Calu3 (cell line): ENCODE data around the gene STX18. TPM values are rescaled to one million over a fixed set of nuclear protein-coding genes. Genes with fewer than 3 reads are reported as not detected.

Experiments
- BruUV-seq: library from RNA; stranded (reverse); fragments of 400-500 nt; replicated peaks from 2 replicates; lab custom pipeline; 2021; lab: Mats Ljungman, UMichigan
- CTCF ChIA-PET: fragments of 300-600 bp; sonication (Branson Sonifier 250); formaldehyde crosslinking; loops from one replicate; lab custom pipeline; 2022; ENCODE audit warnings: antibody characterized with exemption; lab: Charles Lee
- DNase-seq: peaks from one replicate; pipeline ENCODE4 v3.0.0; 2022
- H3K27ac Mint-ChIP-seq: one replicate; pipeline ENCODE4 v1.8.0; 2022; ENCODE audit warnings: mixed read lengths; ENCODE audit not compliant: unreplicated experiment
- H3K27me3 Mint-ChIP-seq: one replicate; pipeline ENCODE4 v1.8.0; 2022; ENCODE audit warnings: mixed read lengths; ENCODE audit not compliant: unreplicated experiment
- H3K36me3 Mint-ChIP-seq: one replicate; pipeline ENCODE4 v1.8.0; 2022; ENCODE audit warnings: mild to moderate bottlenecking, moderate library complexity, mixed read lengths; ENCODE audit not compliant: insufficient read depth, unreplicated experiment
- H3K4me1 Mint-ChIP-seq: one replicate; pipeline ENCODE4 v1.8.0; 2022; ENCODE audit warnings: mild to moderate bottlenecking, low read depth, mixed read lengths; ENCODE audit not compliant: unreplicated experiment
- H3K4me3 Mint-ChIP-seq: one replicate; pipeline ENCODE4 v1.8.0; 2022; ENCODE audit warnings: mild to moderate bottlenecking, low read depth, moderate library complexity, mixed read lengths; ENCODE audit not compliant: unreplicated experiment
- H3K9me3 Mint-ChIP-seq: one replicate; pipeline ENCODE4 v1.8.0; 2022; ENCODE audit warnings: low read depth, mixed read lengths; ENCODE audit not compliant: unreplicated experiment
- intact Hi-C: fragments of 100-400 bp; cut with micrococcal nuclease; formaldehyde crosslinking; loops from one replicate; pipeline ENCODE4 v1.10.0; 2022; ENCODE audit not compliant: unreplicated experiment
- total RNA-seq: library from RNA; stranded (reverse); gene quantifications from 2 replicates; pipeline ENCODE4 v1.2.3, GENCODE V29; 2022
- TF ChIP-seq, protein P1 (sequence below): fragments of 200-600 bp; IDR thresholded peaks from one replicate; pipeline ENCODE4 v1.8.0; 2022; ENCODE audit warnings: antibody characterized with exemption; ENCODE audit not compliant: unreplicated experiment

Gene STX18
- total RNA-seq, 1 experiment from 2014 or later: 27.3 TPM

- Mint-ChIP-seq H3K4me1 (no peaks in the 10 kb centered on the region), H3K4me3 (no peak overlapping the region), H3K9me3 (no peaks in the 10 kb centered on the region), H3K27ac (no peak overlapping the region), H3K27me3 (no peaks in the 10 kb centered on the region), H3K36me3 (peaks cover 4% of the 10 kb centered on the region)
- CTCF ChIA-PET: no interaction called here
- BruUV-seq: no TSS peak
- DNase-seq: no peak
- intact Hi-C loops: no loop called here
- TF ChIP-seq, protein P1, sequence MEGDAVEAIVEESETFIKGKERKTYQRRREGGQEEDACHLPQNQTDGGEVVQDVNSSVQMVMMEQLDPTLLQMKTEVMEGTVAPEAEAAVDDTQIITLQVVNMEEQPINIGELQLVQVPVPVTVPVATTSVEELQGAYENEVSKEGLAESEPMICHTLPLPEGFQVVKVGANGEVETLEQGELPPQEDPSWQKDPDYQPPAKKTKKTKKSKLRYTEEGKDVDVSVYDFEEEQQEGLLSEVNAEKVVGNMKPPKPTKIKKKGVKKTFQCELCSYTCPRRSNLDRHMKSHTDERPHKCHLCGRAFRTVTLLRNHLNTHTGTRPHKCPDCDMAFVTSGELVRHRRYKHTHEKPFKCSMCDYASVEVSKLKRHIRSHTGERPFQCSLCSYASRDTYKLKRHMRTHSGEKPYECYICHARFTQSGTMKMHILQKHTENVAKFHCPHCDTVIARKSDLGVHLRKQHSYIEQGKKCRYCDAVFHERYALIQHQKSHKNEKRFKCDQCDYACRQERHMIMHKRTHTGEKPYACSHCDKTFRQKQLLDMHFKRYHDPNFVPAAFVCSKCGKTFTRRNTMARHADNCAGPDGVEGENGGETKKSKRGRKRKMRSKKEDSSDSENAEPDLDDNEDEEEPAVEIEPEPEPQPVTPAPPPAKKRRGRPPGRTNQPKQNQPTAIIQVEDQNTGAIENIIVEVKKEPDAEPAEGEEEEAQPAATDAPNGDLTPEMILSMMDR: no peak
Observed at GRCh38 chr4:4534515-4535145, 7.2 kb downstream of the STX18 start.

- CTCF ChIA-PET: no interaction called here
- no TSS peak for BruUV-seq
Observed at GRCh38 chr4:4533461-4534169, 8.2 kb downstream of the STX18 start.

DNA sequence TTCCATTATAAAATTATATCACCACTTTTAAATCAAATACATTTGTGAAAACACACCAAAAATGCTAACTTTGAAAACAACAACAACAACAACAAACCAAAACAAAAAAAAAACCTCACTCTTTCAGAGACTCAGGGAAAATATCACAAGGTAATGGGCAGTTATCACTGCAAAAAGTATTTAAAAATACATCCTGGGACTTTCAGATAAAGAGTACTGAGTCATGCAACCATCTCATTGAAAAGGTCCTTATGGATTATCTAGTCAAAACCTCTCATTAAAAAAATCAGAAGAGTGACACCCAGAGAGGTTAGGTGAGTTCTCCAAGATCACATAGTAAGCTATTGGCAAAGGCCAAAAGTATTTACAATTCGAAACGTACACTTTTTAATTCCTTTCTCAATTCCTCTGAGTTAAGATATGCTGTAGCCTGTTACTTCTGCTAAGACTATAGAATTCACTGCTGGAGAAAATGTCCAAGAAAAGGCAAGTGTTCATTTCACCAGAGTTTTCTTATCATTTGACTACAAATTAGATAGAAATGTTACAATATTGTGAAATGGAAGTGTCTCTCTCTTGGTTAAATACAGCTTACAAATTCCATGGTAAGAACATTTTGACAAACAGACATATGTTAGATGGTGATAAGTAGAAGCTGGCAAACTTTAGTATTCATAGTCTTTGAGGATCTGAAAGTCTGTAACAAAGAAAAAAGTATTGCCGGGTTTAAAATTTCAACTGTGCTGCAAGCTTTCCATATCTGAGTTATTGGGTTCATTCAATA, 9.3 kb downstream of the STX18 start:
- TF ChIP-seq, protein P1: no peak
- DNase-seq: no peak
- no TSS peak for BruUV-seq
- Mint-ChIP-seq H3K27me3 (no peaks in the 10 kb centered on the region), H3K36me3 (peaks cover 4% of the 10 kb centered on the region), H3K9me3 (no peaks in the 10 kb centered on the region), H3K4me1 (no peaks in the 10 kb centered on the region), H3K27ac (no peak overlapping the region), H3K4me3 (no peak overlapping the region)
- CTCF ChIA-PET: no interaction called here
- intact Hi-C loops: no loop called here

More at GRCh38 chr4:4533461-4534169, 8.2 kb downstream of the STX18 start:
- intact Hi-C loops: no loop called here
- Mint-ChIP-seq H3K4me3 (no peak overlapping the region), H3K4me1 (no peaks in the 10 kb centered on the region), H3K27me3 (no peaks in the 10 kb centered on the region), H3K9me3 (no peaks in the 10 kb centered on the region), H3K36me3 (peaks cover 4% of the 10 kb centered on the region), H3K27ac (no peak overlapping the region)
- TF ChIP-seq, protein P1: no peak
- no peak for DNase-seq

DNA sequence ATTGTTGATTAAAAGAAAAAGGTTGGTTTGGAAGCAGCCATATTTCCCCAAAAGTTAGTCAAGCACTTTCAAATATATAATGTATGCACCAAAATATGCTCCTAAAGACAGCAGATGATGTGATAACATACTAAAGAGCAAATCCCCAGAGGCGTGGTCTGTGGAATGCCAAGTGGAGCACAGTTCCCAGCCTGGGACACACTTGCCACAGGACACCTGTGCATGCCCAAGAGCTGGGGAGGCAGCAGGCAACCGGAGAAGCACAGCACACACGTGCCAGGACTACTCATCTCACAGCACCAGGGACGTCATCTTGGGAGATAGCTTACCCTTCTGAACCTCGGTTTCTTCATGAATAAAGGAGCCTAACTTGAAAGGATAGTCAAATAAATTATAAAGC, 12.5 kb downstream of the STX18 start:
- no TSS peak for BruUV-seq
- DNase-seq: no peak
- Mint-ChIP-seq H3K4me1 (peaks cover 7% of the 10 kb centered on the region), H3K4me3 (no peak overlapping the region), H3K27ac (no peak overlapping the region), H3K27me3 (no peaks in the 10 kb centered on the region), H3K36me3 (no peaks in the 10 kb centered on the region), H3K9me3 (no peaks in the 10 kb centered on the region)
- TF ChIP-seq, protein P1: no peak
- CTCF ChIA-PET: no interaction called here
- intact Hi-C loops: no loop called here
